Eye (tissue), 1 donor: Measurements from ENCODE around the gene ANO8.

Experiments used
- DNase-seq: peaks from one replicate; pipeline ENCODE4 v3.0.0-alpha.2; 2015

The ANO8 gene

GRCh38 chr19:17328517-17329365 is 5.9 kb downstream of the ANO8 start:
- peak; percentile 53 for DNase-seq

- peak; percentile 75 for DNase-seq
These were observed 6.8 kb downstream of the ANO8 start for GRCh38 chr19:17327654-17328516.

- no peak for DNase-seq
These were observed 7.5 kb downstream of the ANO8 start for GRCh38 chr19:17327068-17327653.

GRCh38 chr19:17326595-17326966 is 8.1 kb downstream of the ANO8 start:
- no peak for DNase-seq

- no peak for DNase-seq
These were observed 8.6 kb downstream of the ANO8 start for GRCh38 chr19:17325881-17326594.

GRCh38 chr19:17325133-17325532 is 9.5 kb downstream of the ANO8 start:
- DNase-seq, result no peak

GRCh38 chr19:17324357-17325114 is 10.1 kb downstream of the ANO8 start:
- DNase-seq, result no peak

- DNase-seq, result no peak
These were observed 10.7 kb downstream of the ANO8 start for GRCh38 chr19:17323964-17324332.

- DNase-seq, result no peak
These were observed 11.2 kb downstream of the ANO8 start for GRCh38 chr19:17323300-17323963.

- DNase-seq, result no peak
These were observed 11.8 kb downstream of the ANO8 start for GRCh38 chr19:17322854-17323253.

GRCh38 chr19:17321655-17322489 is 12.8 kb downstream of the ANO8 start:
- DNase-seq, result no peak

- no peak for DNase-seq
These were observed 14.2 kb downstream of the ANO8 start for GRCh38 chr19:17320435-17320834.

GRCh38 chr19:17319473-17320238 is 15.0 kb downstream of the ANO8 start:
- no peak for DNase-seq

- DNase-seq, result no peak
These were observed 15.7 kb downstream of the ANO8 start for GRCh38 chr19:17318966-17319365.

- DNase-seq, result no peak
These were observed 20.6 kb downstream of the ANO8 start for GRCh38 chr19:17314007-17314593.

GRCh38 chr19:17312189-17313113 is 22.2 kb downstream of the ANO8 start:
- no peak for DNase-seq

- DNase-seq, result no peak
These were observed 23.0 kb downstream of the ANO8 start for GRCh38 chr19:17311455-17312188.
